HepG2 (cell line): Measurements from ENCODE around the gene CLIC3. TPM values are rescaled to one million over a fixed set of nuclear protein-coding genes. Genes with fewer than 3 reads are reported as not detected.

Experiments used
- ELF3 ChIP-seq: IDR thresholded peaks from 2 replicates; pipeline ENCODE4 v1.6.1; 2016; ENCODE audit warnings: missing genetic modification reagents, missing compliant biosample characterization
- GMEB1 ChIP-seq: sonication (generic); formaldehyde crosslinking; IDR thresholded peaks from 2 replicates; pipeline ENCODE4 v1.5.1; 2020; ENCODE audit warnings: missing genetic modification reagents, mild to moderate bottlenecking, borderline replicate concordance
- HNRNPLL ChIP-seq: fragments of 200-400 bp; formaldehyde crosslinking; IDR thresholded peaks from 2 replicates; pipeline ENCODE4 v1.6.1; 2017; ENCODE audit warnings: mild to moderate bottlenecking, low read depth, low read length; ENCODE audit not compliant: poor library complexity, severe bottlenecking
- IKZF4 ChIP-seq: sonication (generic); formaldehyde crosslinking; IDR thresholded peaks from 2 replicates; pipeline ENCODE4 v1.5.1; 2020; ENCODE audit warnings: borderline replicate concordance, mild to moderate bottlenecking, low read depth, missing genetic modification reagents; ENCODE audit errors: not compliant biosample characterization
- KLF15 ChIP-seq: sonication (generic); formaldehyde crosslinking; IDR thresholded peaks from 2 replicates; pipeline ENCODE4 v1.8.1; 2023; ENCODE audit warnings: borderline replicate concordance, mild to moderate bottlenecking, inconsistent platforms, missing genetic modification reagents, mixed read lengths
- LBX2 ChIP-seq: sonication (generic); formaldehyde crosslinking; IDR thresholded peaks from 2 replicates; pipeline ENCODE4 v1.5.0; 2020; ENCODE audit warnings: missing genetic modification reagents, mild to moderate bottlenecking, borderline replicate concordance
- MAX ChIP-seq: IDR thresholded peaks from 2 replicates; pipeline ENCODE4 v1.6.1; 2012; ENCODE audit warnings: inconsistent platforms
- NFKBIZ ChIP-seq: IDR thresholded peaks from 2 replicates; pipeline ENCODE4 v1.6.1; 2018; ENCODE audit warnings: missing genetic modification reagents, missing compliant biosample characterization
- SAP130 ChIP-seq: IDR thresholded peaks from 2 replicates; pipeline ENCODE4 v1.6.1; 2016; ENCODE audit warnings: low read depth
- SRY ChIP-seq: sonication (generic); formaldehyde crosslinking; IDR thresholded peaks from 2 replicates; pipeline ENCODE4 v1.8.0; 2022; ENCODE audit warnings: mild to moderate bottlenecking, missing genetic modification reagents
- ZBTB4 ChIP-seq: sonication (generic); formaldehyde crosslinking; IDR thresholded peaks from 2 replicates; pipeline ENCODE4 v1.4.0; 2020; ENCODE audit warnings: missing genetic modification reagents, mild to moderate bottlenecking, borderline replicate concordance
- ZC3H4 ChIP-seq: sonication (generic); formaldehyde crosslinking; IDR thresholded peaks from 2 replicates; pipeline ENCODE4 v1.4.0; 2020; ENCODE audit warnings: missing genetic modification reagents, borderline replicate concordance
- ZFP36L1 ChIP-seq: sonication (generic); formaldehyde crosslinking; IDR thresholded peaks from 2 replicates; pipeline ENCODE4 v1.8.0; 2022; ENCODE audit warnings: mild to moderate bottlenecking, missing genetic modification reagents, moderate library complexity
- ZNF329 ChIP-seq: sonication (generic); formaldehyde crosslinking; IDR thresholded peaks from 2 replicates; pipeline ENCODE4 v1.9.0; 2021; ENCODE audit warnings: low read depth, mild to moderate bottlenecking, missing genetic modification reagents
- ZNF446 ChIP-seq: sonication (generic); formaldehyde crosslinking; IDR thresholded peaks from 2 replicates; pipeline ENCODE4 v1.5.0; 2020; ENCODE audit warnings: mild to moderate bottlenecking, missing genetic modification reagents
- ZNF563 ChIP-seq: sonication (generic); formaldehyde crosslinking; IDR thresholded peaks from 2 replicates; pipeline ENCODE4 v1.8.0; 2022; ENCODE audit warnings: mild to moderate bottlenecking, moderate library complexity, missing genetic modification reagents
- ZNF746 ChIP-seq: sonication (generic); formaldehyde crosslinking; IDR thresholded peaks from 2 replicates; pipeline ENCODE4 v1.8.0; 2022; ENCODE audit warnings: mild to moderate bottlenecking, missing genetic modification reagents
- ZNF768 ChIP-seq: sonication (generic); formaldehyde crosslinking; IDR thresholded peaks from 2 replicates; pipeline ENCODE4 v1.4.0; 2020; ENCODE audit warnings: missing genetic modification reagents
- ZNF879 ChIP-seq: sonication (generic); formaldehyde crosslinking; IDR thresholded peaks from 2 replicates; pipeline ENCODE4 v1.8.1; 2023; ENCODE audit warnings: missing genetic modification reagents
- ZSCAN25 ChIP-seq: sonication (generic); formaldehyde crosslinking; IDR thresholded peaks from 2 replicates; pipeline ENCODE4 v1.8.0; 2022; ENCODE audit warnings: mild to moderate bottlenecking, missing genetic modification reagents
- polyA plus RNA-seq, 8 experiments: library from polyadenylated mRNA; depleted of rRNA in 3 of 8; stranded (reverse) in 7 of 8; unstranded in 1 of 8; fragments of >200 nt; fragmentation: Illumina TruSeq in 4 of 8; extraction: Trizol in 4 of 8; gene quantifications; 2 replicates each; pipeline versions ENCODE4 v1.2.1 to v1.2.3, GENCODE V29; 2011 to 2016; ENCODE audit warnings: low read depth in 4 of 8, missing spikeins in 1 of 8, mixed read lengths in 1 of 8; ENCODE audit not compliant: insufficient read depth in 1 of 8
- total RNA-seq, 5 experiments: library from RNA; depleted of rRNA; stranded (reverse); fragments of >200 nt; fragmentation: Illumina TruSeq; extraction: Trizol; gene quantifications; 2 replicates each; pipeline ENCODE4 v1.2.3, GENCODE V29; 2016; ENCODE audit warnings: low read depth in 1 of 5

Gene CLIC3
- total and polyA plus RNA-seq, 2 of the 13 experiments (the other 11 are each of a cell fraction or from before 2014, with no cell fraction given) = 0.51 to 1.5 TPM

- TF ChIP-seq NFKBIZ (CRISPR knock-in tag) (no peak), ZNF329 (CRISPR knock-in tag) (no peak; the same call in 1 of the 2 replicates), ZNF879 (CRISPR knock-in tag) (peak; percentile 73; the same call in 1 of the 2 replicates), SRY (CRISPR knock-in tag) (peak; percentile 45; the same call in 1 of the 2 replicates), KLF15 (CRISPR knock-in tag) (0 out of 2 replicates have a peak, but pooled peaks have one; percentile 34), HNRNPLL (peak; percentile 45), GMEB1 (CRISPR knock-in tag) (peak; percentile 42; the same call in 1 of the 2 replicates), MAX (peak; percentile 86), ZBTB4 (CRISPR knock-in tag) (no peak), ZNF746 (CRISPR knock-in tag) (0 out of 2 replicates have a peak, but pooled peaks have one; percentile 17), ZSCAN25 (CRISPR knock-in tag) (peak; percentile 83; the same call in 1 of the 2 replicates), LBX2 (CRISPR knock-in tag) (0 out of 2 replicates have a peak, but pooled peaks have one; percentile 53), ZFP36L1 (CRISPR knock-in tag) (0 out of 2 replicates have a peak, but pooled peaks have one; percentile 62), IKZF4 (CRISPR knock-in tag) (peak; percentile 61), SAP130 (peak; percentile 73), ELF3 (peak; percentile 19; the same call in 1 of the 2 replicates), ZC3H4 (no peak), ZNF446 (0 out of 2 replicates have a peak, but pooled peaks have one; percentile 69), ZNF768 (CRISPR knock-in tag) (peak; percentile 24; the same call in 1 of the 2 replicates), ZNF563 (CRISPR knock-in tag) (peak; percentile 78; the same call in 1 of the 2 replicates)
These were observed 4.2 kb downstream of the CLIC3 start, which contains the start of gene PAXX (continued) for GRCh38 chr9:136991993-136992818.
